ENCODE measurements around the gene DAB1.

Gene DAB1

DNA sequence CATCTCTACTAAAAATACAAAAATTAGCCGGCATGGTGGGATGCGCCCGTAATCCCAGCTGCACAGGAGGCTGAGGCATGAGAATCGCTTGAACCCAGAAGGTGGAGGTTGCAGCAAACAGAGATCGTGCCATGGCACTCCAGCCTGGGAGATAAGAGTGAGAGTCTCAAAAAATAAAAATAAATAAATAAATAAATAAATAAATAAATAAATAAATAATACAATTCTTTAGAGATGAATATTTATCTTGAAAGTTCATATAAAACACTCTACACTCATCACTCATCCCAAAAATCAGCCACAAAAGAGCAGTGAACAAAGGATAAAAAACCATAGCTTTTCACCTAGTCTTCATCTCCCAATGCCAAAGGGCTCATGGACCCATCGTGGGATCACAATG, 295.9 kb downstream of the DAB1 start:
- TF ChIP-seq, protein P1, sequence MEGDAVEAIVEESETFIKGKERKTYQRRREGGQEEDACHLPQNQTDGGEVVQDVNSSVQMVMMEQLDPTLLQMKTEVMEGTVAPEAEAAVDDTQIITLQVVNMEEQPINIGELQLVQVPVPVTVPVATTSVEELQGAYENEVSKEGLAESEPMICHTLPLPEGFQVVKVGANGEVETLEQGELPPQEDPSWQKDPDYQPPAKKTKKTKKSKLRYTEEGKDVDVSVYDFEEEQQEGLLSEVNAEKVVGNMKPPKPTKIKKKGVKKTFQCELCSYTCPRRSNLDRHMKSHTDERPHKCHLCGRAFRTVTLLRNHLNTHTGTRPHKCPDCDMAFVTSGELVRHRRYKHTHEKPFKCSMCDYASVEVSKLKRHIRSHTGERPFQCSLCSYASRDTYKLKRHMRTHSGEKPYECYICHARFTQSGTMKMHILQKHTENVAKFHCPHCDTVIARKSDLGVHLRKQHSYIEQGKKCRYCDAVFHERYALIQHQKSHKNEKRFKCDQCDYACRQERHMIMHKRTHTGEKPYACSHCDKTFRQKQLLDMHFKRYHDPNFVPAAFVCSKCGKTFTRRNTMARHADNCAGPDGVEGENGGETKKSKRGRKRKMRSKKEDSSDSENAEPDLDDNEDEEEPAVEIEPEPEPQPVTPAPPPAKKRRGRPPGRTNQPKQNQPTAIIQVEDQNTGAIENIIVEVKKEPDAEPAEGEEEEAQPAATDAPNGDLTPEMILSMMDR (IDR thresholded peaks at IDR 0.05; ENCODE audit: low read depth, low read length) = no peak
- H3K4me3 ChIP-seq (ENCODE audit: low read depth, low read length) = no peak overlapping the region

DNA sequence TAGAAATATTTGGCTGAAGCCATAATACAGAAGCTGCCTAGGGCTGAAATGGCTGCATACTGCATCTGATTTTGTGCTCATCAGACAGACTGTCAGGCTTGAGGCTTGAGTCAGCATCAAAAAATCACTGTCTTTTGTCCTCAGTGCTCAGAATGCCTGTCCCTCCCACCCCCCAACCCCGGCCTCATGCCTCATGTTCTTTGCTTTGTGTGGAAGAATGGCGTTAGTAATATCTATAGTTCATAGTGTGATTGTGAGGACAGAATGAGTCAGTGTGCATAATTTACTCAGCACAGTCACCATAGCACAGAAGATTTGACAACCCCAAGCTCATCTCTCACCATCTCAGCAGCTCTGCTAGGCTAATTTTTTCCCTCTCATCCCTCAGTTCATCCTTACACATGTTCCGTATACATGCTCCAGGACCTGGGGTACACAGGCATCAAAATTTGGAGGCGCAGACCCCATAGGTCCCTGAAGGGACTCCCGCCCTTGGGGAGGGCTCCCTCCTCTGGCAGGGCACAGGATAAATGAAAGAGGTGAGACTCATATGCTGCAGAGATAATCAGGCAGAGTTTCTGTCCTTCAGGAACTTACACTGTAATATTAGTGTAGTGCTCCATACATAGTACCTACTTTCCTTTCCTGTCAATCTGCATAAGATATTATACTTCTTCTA, 299.0 kb downstream of the DAB1 start:
- no peak overlapping the region for H3K4me3 ChIP-seq (ENCODE audit: low read depth, low read length)
- TF ChIP-seq, protein P1 (IDR thresholded peaks at IDR 0.05; ENCODE audit: low read depth, low read length) = no peak

DNA sequence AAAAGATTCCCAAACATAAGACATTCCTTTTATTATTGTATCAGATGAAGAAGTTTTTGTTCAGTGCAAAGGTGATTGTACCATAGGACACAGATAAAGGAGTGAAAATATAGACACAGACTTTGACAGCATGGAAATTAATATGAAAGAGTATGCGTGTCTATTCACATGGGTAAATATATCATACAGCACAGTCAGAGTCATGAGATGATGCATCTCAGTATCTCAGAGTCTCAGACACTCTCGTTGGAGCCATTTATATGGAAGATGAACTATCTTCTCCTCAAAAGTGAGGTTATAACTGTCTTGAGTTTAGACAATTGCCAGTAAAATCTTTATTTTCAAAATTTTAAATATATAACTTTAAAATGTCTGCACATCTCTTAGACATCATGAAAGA, 299.7 kb downstream of the DAB1 start:
- H3K4me3 ChIP-seq (ENCODE audit: low read depth, low read length) = no peak overlapping the region
- TF ChIP-seq, protein P1 (IDR thresholded peaks at IDR 0.05; ENCODE audit: low read depth, low read length) = no peak

DNA sequence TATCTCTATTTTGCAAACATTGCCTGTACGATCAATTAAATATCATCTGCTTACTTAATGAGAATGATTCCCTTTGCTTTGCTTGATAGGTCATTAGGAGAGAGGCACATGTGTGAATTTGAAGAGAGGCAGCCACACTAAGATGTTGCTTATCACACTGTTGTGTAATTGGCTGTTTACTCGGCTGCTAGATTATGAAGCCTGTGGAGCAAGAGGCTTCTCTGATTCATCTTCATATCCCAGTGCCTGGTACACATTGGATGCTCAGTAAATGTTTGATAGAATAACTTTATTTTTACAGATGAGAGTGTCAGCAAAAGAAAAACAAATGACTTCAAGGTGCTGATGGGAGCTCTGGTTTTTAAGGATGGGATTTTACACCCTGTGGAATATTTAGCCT, 301.8 kb downstream of the DAB1 start:
- no peak overlapping the region for H3K4me3 ChIP-seq (ENCODE audit: low read depth, low read length)
- TF ChIP-seq, protein P1 (IDR thresholded peaks at IDR 0.05; ENCODE audit: low read depth, low read length) = no peak

DNA sequence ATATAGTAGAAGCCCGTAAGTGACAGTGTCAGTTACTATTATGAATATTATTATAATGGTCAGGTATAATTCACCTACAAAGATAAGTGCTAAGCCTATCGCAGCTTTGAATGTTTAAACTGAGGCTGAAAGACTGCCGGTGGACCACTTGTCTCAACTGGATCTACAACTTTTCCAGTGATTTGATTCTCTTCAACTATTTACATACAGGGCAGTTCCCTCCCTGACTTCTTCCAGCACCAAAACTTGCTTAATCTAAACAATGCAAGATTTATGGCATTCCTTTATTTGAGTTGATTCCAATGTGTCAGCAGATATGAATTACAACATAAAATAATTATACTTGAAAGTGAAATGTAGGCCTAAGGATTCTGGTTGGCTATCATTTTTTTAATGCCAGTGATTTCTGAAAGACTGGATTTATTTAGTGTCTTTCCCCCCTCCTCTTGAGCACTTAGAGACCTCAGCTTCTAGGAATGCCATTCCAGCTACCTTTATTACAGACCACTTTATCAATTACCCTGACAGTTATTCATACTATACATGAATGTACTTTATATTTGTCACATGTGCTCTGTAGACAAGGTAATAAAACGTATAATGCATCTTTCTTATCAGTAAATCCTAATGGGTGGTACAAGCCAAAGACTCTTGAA, 304.8 kb downstream of the DAB1 start:
- no peak overlapping the region for H3K4me3 ChIP-seq (ENCODE audit: low read depth, low read length)
- TF ChIP-seq, protein P1 (IDR thresholded peaks at IDR 0.05; ENCODE audit: low read depth, low read length) = no peak

DNA sequence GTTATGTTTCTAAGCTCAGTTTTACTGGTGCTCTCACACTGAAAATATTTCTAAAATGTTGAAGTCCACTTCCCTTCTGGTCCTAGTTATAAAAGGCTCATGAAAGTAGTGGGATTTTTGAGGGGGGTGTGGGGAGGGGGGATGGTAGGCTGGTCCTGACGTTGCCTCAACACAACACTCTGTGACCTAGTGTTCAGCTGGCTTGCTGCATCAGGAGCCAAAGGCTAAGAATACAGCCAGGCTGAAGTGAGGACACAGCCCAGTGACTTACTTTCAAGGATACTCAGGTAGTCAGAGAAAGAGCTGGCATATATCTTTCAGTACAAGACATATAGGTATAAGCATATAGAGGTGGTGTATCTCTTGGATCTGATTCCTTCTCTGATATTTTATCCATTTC, 306.1 kb downstream of the DAB1 start:
- TF ChIP-seq, protein P1 (IDR thresholded peaks at IDR 0.05; ENCODE audit: low read depth, low read length) = no peak
- H3K4me3 ChIP-seq (ENCODE audit: low read depth, low read length) = no peak overlapping the region

DNA sequence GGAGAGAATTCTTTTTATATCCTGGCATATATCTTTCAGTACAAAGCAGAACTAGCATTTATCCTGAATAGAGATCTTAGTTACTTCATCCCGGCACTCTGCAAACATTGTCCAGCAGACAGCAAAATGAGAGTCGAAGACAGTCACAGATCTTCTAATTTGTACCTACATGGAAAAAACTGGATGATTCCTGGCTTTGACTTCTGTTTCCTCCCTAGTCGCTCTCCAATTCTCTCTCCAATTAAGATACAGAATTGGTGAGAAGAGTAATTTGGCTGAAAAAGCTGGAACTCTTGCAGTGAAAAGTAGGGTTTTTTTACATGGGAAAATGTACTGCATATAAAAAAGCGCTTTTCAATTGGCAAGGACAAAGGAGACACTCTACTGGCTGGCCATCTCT, 307.0 kb downstream of the DAB1 start:
- TF ChIP-seq, protein P1 (IDR thresholded peaks at IDR 0.05; ENCODE audit: low read depth, low read length) = no peak
- no peak overlapping the region for H3K4me3 ChIP-seq (ENCODE audit: low read depth, low read length)
